Retinal pigment epithelial cell (primary cell): ENCODE data around the gene VILL.

ENCODE experiments used
- DNase-seq: peaks from one replicate; pipeline ENCODE4 v3.0.0-alpha.2; 2010; ENCODE audit warnings: low read depth
- H3K4me3 ChIP-seq: 2 replicates; pipeline ENCODE4 v1.5.1; 2011; ENCODE audit warnings: mild to moderate bottlenecking, low read length, control low read depth, moderate library complexity
- TF ChIP-seq, protein P1 (sequence below): conservative IDR thresholded peaks from 2 replicates; pipeline ENCODE4 v1.5.1; 2011; ENCODE audit warnings: low read depth, low read length, control low read depth, inconsistent platforms

The VILL gene

DNA sequence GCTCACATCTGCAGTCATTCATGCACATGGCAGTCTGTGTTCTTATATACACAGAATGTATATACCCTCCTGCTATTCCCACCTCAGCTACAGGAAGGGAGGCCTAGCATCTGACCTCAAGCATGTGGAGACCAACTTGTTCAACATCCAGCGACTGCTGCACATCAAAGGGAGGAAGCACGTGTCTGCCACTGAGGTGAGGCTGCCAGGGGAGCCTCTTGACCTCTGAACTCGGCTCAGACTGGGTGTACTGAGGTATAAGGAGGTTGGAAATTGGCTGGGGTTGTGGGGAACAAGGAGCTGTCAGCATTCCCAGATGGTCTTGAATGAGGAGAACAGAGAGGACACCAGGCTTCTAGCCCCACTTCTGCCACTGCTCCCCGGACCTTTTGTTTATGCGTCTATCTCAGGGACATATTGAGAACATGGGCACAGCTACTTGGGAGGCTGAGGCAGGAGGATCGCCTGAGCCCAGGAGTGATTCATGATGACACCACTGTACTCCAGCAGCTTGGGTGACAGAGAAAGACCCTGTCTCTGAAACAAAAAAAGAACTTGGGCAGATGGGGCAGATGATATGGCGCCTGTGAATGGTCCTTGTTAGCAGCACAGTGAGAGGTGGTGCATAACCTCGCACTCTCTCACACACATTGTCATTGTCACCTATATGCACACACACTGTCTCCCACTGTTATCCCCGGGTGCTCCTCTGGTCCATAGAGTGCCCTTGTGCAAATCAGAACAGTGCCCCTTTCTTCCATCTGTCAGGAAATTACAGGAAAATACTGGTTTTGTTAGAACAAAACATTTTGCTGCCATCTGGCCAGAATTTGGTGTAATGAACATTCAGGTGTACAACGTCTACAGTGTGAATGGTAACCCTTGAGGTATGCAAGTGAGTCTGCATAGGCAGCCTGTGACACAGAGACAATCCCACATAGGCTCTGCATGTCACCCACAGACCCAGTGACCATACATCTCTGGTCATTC is 5.4 kb downstream of the VILL start:
- TF ChIP-seq, protein P1, sequence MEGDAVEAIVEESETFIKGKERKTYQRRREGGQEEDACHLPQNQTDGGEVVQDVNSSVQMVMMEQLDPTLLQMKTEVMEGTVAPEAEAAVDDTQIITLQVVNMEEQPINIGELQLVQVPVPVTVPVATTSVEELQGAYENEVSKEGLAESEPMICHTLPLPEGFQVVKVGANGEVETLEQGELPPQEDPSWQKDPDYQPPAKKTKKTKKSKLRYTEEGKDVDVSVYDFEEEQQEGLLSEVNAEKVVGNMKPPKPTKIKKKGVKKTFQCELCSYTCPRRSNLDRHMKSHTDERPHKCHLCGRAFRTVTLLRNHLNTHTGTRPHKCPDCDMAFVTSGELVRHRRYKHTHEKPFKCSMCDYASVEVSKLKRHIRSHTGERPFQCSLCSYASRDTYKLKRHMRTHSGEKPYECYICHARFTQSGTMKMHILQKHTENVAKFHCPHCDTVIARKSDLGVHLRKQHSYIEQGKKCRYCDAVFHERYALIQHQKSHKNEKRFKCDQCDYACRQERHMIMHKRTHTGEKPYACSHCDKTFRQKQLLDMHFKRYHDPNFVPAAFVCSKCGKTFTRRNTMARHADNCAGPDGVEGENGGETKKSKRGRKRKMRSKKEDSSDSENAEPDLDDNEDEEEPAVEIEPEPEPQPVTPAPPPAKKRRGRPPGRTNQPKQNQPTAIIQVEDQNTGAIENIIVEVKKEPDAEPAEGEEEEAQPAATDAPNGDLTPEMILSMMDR = no peak
- no peak for DNase-seq
- no peak overlapping the region for H3K4me3 ChIP-seq

DNA sequence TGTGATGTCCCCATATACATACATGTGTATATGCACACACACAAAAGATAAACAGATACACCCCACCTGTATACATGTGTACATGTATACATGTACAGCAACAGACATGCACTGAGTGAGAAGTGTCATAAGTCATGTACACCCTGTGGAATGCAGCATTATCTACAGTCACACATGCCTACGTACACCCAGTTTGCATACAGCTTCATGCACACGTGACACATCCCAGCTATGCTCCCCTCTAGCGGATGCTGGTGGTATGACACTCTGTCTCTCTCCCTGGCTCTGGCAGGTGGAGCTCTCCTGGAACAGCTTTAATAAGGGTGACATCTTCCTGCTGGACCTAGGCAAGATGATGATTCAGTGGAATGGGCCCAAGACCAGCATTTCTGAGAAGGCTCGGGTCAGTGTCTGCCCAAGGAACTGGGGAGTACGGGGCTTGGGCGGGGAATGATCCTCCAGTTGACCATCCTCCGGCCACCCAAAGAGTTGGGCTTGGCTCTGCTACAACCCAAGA is 6.3 kb downstream of the VILL start:
- H3K4me3 ChIP-seq = no peak overlapping the region
- TF ChIP-seq, protein P1 = peak; percentile 96
- DNase-seq = no peak

DNA sequence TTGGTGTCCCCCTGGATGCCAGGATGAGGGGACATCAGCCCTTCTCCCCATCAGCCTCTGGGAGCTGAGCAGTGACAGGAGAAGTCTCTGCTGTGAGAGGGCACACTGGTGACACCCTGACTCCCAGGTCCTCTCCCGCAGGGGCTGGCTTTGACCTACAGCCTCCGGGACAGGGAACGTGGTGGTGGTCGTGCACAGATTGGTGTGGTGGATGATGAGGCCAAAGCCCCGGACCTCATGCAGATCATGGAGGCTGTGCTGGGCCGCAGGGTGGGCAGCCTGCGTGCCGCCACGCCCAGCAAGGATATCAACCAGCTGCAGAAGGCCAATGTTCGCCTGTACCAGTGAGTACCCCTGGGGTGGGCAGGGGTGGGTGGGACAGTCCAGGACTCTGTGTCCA is 6.8 kb downstream of the VILL start:
- H3K4me3 ChIP-seq = no peak overlapping the region
- TF ChIP-seq, protein P1 = no peak
- DNase-seq = no peak

DNA sequence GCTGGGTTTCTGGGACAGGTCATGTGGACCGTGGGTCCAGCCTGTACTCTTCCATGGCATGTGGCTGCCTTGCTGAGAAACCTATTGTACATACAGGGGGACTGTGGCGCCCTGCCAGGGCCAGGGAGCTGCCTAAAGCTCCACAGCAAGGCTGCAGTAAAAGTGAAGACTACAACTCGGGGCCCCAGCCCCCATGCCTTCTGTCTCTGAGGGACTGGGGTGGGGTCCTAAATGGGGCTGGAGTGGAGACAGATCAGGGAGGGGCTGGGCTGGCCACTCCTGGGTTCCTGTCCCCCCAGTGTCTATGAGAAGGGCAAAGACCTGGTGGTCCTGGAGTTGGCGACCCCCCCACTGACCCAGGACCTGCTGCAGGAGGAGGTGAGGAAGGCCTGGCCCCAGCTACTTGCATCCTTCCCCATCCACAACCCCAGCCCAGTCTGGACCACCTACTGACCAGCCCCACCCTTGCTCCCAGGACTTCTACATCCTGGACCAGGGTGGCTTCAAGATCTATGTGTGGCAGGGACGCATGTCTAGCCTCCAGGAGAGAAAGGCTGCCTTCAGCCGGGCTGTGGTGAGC is 7.3 kb downstream of the VILL start:
- no peak overlapping the region for H3K4me3 ChIP-seq
- DNase-seq = no peak
- TF ChIP-seq, protein P1 = no peak

DNA sequence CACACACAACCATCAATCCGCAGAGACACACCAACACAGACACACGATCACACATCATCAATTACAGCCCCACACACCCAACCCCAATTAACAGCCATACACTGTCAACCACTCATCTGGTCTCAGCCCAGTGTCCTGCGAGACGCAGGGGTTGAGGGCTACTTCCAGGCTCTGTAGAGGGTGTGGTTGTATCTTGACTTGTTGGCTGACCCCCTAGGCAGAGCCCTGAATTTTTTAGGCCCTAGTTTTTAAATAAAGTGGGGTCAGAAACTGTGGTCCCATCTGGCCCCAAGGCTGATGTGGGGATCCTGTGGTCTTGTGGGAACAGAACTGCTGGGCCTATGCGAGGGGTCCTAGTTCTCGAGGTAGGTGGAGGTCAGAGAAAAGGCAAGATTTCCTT is 9.2 kb downstream of the VILL start:
- no peak for DNase-seq
- TF ChIP-seq, protein P1 = no peak
- no peak overlapping the region for H3K4me3 ChIP-seq

DNA sequence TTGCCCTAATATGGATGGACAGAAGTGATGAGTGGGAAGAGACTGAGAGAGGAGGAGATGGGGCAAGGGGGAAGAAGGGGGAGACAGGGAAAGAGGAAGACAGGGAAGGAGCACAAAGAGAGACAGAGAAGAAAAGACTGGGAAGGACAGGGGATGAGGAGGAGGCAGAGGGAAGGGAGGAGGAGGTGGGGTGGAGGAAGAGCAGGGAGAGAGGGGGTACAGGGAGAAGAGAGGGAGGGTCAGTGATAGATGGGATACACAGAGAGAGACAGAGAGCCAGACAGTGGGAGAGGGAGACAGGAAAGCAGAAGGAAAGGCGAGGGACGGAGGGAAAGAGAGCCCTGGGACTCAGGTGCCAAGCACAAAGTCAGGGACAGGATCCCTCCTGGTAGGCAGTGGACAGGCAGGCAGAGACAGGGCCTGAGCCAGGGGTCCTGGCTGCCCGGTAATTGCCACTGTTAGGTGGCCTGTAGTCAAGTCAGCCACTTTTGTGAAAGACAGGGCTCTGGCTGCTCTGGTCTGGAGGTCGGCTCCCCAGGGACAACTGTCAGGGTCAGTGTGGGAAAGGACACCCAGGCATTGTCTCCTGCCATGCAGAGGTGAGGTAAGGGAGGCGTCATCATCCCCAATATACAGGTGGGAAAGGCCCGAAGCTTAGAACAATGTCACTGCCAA is 9.8 kb downstream of the VILL start:
- TF ChIP-seq, protein P1 = no peak
- DNase-seq = no peak
- no peak overlapping the region for H3K4me3 ChIP-seq
